Naive thymus-derived CD4-positive, alpha-beta T cell (primary cell): Measurements from ENCODE around the gene HTR2B. TPM values are rescaled to one million over a fixed set of nuclear protein-coding genes. Genes with fewer than 3 reads are reported as not detected.

Experiments
- ATAC-seq: fragments of 150-1000 bp; cut with Tn5 transposase; 2 replicates; pipeline ENCODE4 v1.10.0; 2021; ENCODE audit warnings: mild to moderate bottlenecking, moderate library complexity
- CTCF ChIA-PET: fragments of 350-600 bp; sonication (Branson Sonifier 250); formaldehyde crosslinking; loops from one replicate; lab custom pipeline; 2021; ENCODE audit warnings: antibody characterized with exemption; lab: Charles Lee
- POLR2A ChIA-PET: fragments of 350-600 bp; sonication (Branson Sonifier 250); formaldehyde crosslinking; loops from one replicate; lab custom pipeline; 2021; ENCODE audit warnings: antibody characterized with exemption, inconsistent platforms; lab: Charles Lee
- DNase-seq, 9 donors: peaks; one replicate each; pipeline versions ENCODE4 v3.0.0 to v3.0.0-alpha.2; 2020 to 2022; ENCODE audit warnings: mixed read lengths in 1 of 9
- H3K27ac ChIP-seq: one replicate; pipeline ENCODE4 v1.7.0; 2013; ENCODE audit warnings: mild to moderate bottlenecking, low read depth, low read length, moderate library complexity
- H3K27me3 ChIP-seq, 2 donors: one replicate each; pipeline ENCODE4 v1.7.0; 2013; ENCODE audit warnings: low read length in 2 of 2, mild to moderate bottlenecking in 2 of 2, moderate library complexity in 2 of 2; ENCODE audit not compliant: control insufficient read depth in 2 of 2, insufficient read depth in 2 of 2
- H3K36me3 ChIP-seq, 3 experiments: 1 replicate in 2 of 3; 2 replicates in 1 of 3; pipeline ENCODE4 v1.7.0; 2013; ENCODE audit warnings: low read length in 3 of 3, mild to moderate bottlenecking in 3 of 3, moderate library complexity in 1 of 3; ENCODE audit not compliant: insufficient read depth in 3 of 3, control insufficient read depth in 2 of 3
- H3K4me1 ChIP-seq, 2 donors: one replicate each; pipeline ENCODE4 v1.7.0; 2013; ENCODE audit warnings: low read length in 2 of 2, mild to moderate bottlenecking in 2 of 2, moderate library complexity in 1 of 2; ENCODE audit not compliant: control insufficient read depth in 2 of 2, insufficient read depth in 2 of 2
- H3K4me3 ChIP-seq: 2 replicates; pipeline ENCODE4 v1.7.0; 2013; ENCODE audit warnings: mild to moderate bottlenecking, low read length
- H3K9me3 ChIP-seq, 3 experiments: 1 replicate in 2 of 3; 2 replicates in 1 of 3; pipeline ENCODE4 v1.7.0; 2013; ENCODE audit warnings: low read length in 3 of 3; ENCODE audit not compliant: control insufficient read depth in 2 of 3
- H3K27ac Mint-ChIP-seq, 9 donors: one replicate each; pipeline ENCODE4 v1.8.0; 2020 to 2022; ENCODE audit warnings: mixed read lengths in 9 of 9, mild to moderate bottlenecking in 8 of 9, moderate library complexity in 5 of 9, inconsistent platforms in 2 of 9
- H3K27me3 Mint-ChIP-seq, 5 donors: one replicate each; pipeline ENCODE4 v1.8.0; 2021 to 2022; ENCODE audit warnings: mixed read lengths in 5 of 5, mild to moderate bottlenecking in 1 of 5
- H3K36me3 Mint-ChIP-seq, 5 donors: one replicate each; pipeline ENCODE4 v1.8.0; 2020 to 2022; ENCODE audit warnings: mixed read lengths in 5 of 5, mild to moderate bottlenecking in 3 of 5, inconsistent platforms in 1 of 5
- H3K4me1 Mint-ChIP-seq, 7 donors: one replicate each; pipeline ENCODE4 v1.8.0; 2020 to 2022; ENCODE audit warnings: mixed read lengths in 7 of 7, mild to moderate bottlenecking in 3 of 7, inconsistent platforms in 1 of 7
- H3K4me3 Mint-ChIP-seq, 10 donors: one replicate each; pipeline ENCODE4 v1.8.0; 2020 to 2022; ENCODE audit warnings: mild to moderate bottlenecking in 10 of 10, mixed read lengths in 10 of 10, moderate library complexity in 6 of 10, inconsistent platforms in 2 of 10
- H3K9me3 Mint-ChIP-seq, 11 donors: one replicate each; pipeline ENCODE4 v1.8.0; 2020 to 2022; ENCODE audit warnings: mixed read lengths in 11 of 11, mild to moderate bottlenecking in 4 of 11, inconsistent platforms in 1 of 11, moderate library complexity in 1 of 11
- intact Hi-C, 2 donors: fragments of 100-400 bp; cut with micrococcal nuclease; formaldehyde crosslinking; loops; one replicate each; pipeline ENCODE4 v1.15.1; 2023
- polyA plus RNA-seq, 2 donors: library from polyadenylated mRNA; unstranded; fragments of 300-500 nt; fragmentation: Illumina TruSeq; gene quantifications; one replicate each; pipeline ENCODE4 v1.2.3, GENCODE V29; 2021
- total RNA-seq, 6 experiments: library from RNA in 5 of 6; stranded (reverse) in 5 of 6; gene quantifications; 1 replicate in 5 of 6; 2 replicates in 1 of 6; pipeline ENCODE4 v1.2.3 and lab custom pipeline; 2021 to 2026

Gene HTR2B
- total and polyA plus RNA-seq, 7 experiments from 2014 or later, result 0.09 to 0.10 TPM; not detected in 5

GRCh38 chr2:231127936-231128335 is 3.1 kb upstream of the HTR2B start:
- DNase-seq (no peak), ATAC-seq (no peak)
- peak overlapping the region in 1 of 9 donors; percentile 38 for H3K27ac Mint-ChIP-seq
- peaks cover 0 to 7% (median 0%) of the 10 kb centered on the region in 5 donors for H3K36me3 Mint-ChIP-seq
- ChIA-PET CTCF (no interaction called here), POLR2A (no interaction called here)
- Histone ChIP-seq H3K36me3 (no peaks in the 10 kb centered on the region), H3K9me3 (no peaks in the 10 kb centered on the region), H3K4me1 (peaks cover 0 to 21% of the 10 kb centered on the region in 2 donors), H3K4me3 (no peak overlapping the region), H3K27me3 (no peaks in the 10 kb centered on the region), H3K27ac (no peak overlapping the region)
- intact Hi-C loops, result no loop called here
- H3K4me1 Mint-ChIP-seq, result peaks cover 14 to 37% (median 27%) of the 10 kb centered on the region in 7 donors
- H3K27me3 Mint-ChIP-seq, result no peaks in the 10 kb centered on the region
- H3K4me3 Mint-ChIP-seq, result no peak overlapping the region
- no peaks in the 10 kb centered on the region for H3K9me3 Mint-ChIP-seq

- H3K27me3 Mint-ChIP-seq, result no peaks in the 10 kb centered on the region
- DNase-seq (no peak), ATAC-seq (no peak)
- no peak overlapping the region for H3K27ac ChIP-seq
- H3K4me3 ChIP-seq, result no peak overlapping the region
- H3K27me3 ChIP-seq, result no peaks in the 10 kb centered on the region
- no peak overlapping the region for H3K4me3 Mint-ChIP-seq
- H3K9me3 ChIP-seq, result no peaks in the 10 kb centered on the region
- ChIA-PET CTCF (no interaction called here), POLR2A (no interaction called here)
- peaks cover 14 to 39% (median 27%) of the 10 kb centered on the region in 7 donors for H3K4me1 Mint-ChIP-seq
- H3K27ac Mint-ChIP-seq, result no peak overlapping the region
- H3K9me3 Mint-ChIP-seq, result no peaks in the 10 kb centered on the region
- intact Hi-C loops, result no loop called here
- peaks cover 0 to 21% of the 10 kb centered on the region in 2 donors for H3K4me1 ChIP-seq
- H3K36me3 Mint-ChIP-seq, result peaks cover 0 to 7% (median 0%) of the 10 kb centered on the region in 5 donors
- no peaks in the 10 kb centered on the region for H3K36me3 ChIP-seq
Observed at GRCh38 chr2:231127480-231127879, 2.6 kb upstream of the HTR2B start.

GRCh38 chr2:231126123-231126522 is 1.3 kb upstream of the HTR2B start:
- no peaks in the 10 kb centered on the region for H3K9me3 ChIP-seq
- H3K4me3 Mint-ChIP-seq, result no peak overlapping the region
- intact Hi-C loops, result no loop called here
- H3K36me3 Mint-ChIP-seq, result peaks cover 0 to 7% (median 0%) of the 10 kb centered on the region in 5 donors
- H3K27me3 Mint-ChIP-seq, result no peaks in the 10 kb centered on the region
- ChIA-PET POLR2A (no interaction called here), CTCF (no interaction called here)
- no peak overlapping the region for H3K27ac ChIP-seq
- DNase-seq (no peak), ATAC-seq (no peak)
- no peaks in the 10 kb centered on the region for H3K9me3 Mint-ChIP-seq
- no peaks in the 10 kb centered on the region for H3K36me3 ChIP-seq
- H3K27ac Mint-ChIP-seq, result peak overlapping the region in 1 of 9 donors; percentile 5
- H3K4me1 ChIP-seq, result peaks cover 0 to 21% of the 10 kb centered on the region in 2 donors
- no peak overlapping the region for H3K4me3 ChIP-seq
- no peaks in the 10 kb centered on the region for H3K27me3 ChIP-seq
- peaks cover 14 to 42% (median 27%) of the 10 kb centered on the region in 7 donors for H3K4me1 Mint-ChIP-seq

- DNase-seq, result no peak
- no peaks in the 10 kb centered on the region for H3K36me3 ChIP-seq
- H3K9me3 ChIP-seq, result no peaks in the 10 kb centered on the region
- ChIA-PET POLR2A (no interaction called here), CTCF (no interaction called here)
- no peak for ATAC-seq
- intact Hi-C loops, result no loop called here
- peak overlapping the region in 3 of 9 donors; percentile 5 to 50 (median 29) for H3K27ac Mint-ChIP-seq
- H3K4me3 ChIP-seq, result no peak overlapping the region
- peaks cover 0 to 21% of the 10 kb centered on the region in 2 donors for H3K4me1 ChIP-seq
- peak overlapping the region in 7 of 10 donors; percentile 2 to 68 (median 45) for H3K4me3 Mint-ChIP-seq
- no peak overlapping the region for H3K27ac ChIP-seq
- H3K9me3 Mint-ChIP-seq, result no peaks in the 10 kb centered on the region
- H3K27me3 Mint-ChIP-seq, result no peaks in the 10 kb centered on the region
- H3K36me3 Mint-ChIP-seq, result peaks cover 0 to 9% (median 0%) of the 10 kb centered on the region in 5 donors
- peaks cover 13 to 51% (median 32%) of the 10 kb centered on the region in 7 donors for H3K4me1 Mint-ChIP-seq
- H3K27me3 ChIP-seq, result no peaks in the 10 kb centered on the region
Observed at GRCh38 chr2:231123362-231123898, 1.4 kb downstream of the HTR2B start.

- Mint-ChIP-seq H3K27me3 (no peaks in the 10 kb centered on the region), H3K4me3 (no peak overlapping the region), H3K9me3 (no peaks in the 10 kb centered on the region), H3K4me1 (peaks cover 5 to 36% (median 17%) of the 10 kb centered on the region in 7 donors), H3K27ac (no peak overlapping the region), H3K36me3 (peaks cover 0 to 23% (median 0%) of the 10 kb centered on the region in 5 donors)
- DNase-seq (no peak), ATAC-seq (no peak)
- H3K36me3 ChIP-seq, result no peaks in the 10 kb centered on the region
- peaks cover 0 to 4% of the 10 kb centered on the region in 2 donors for H3K4me1 ChIP-seq
- ChIA-PET POLR2A (no interaction called here), CTCF (no interaction called here)
- H3K27me3 ChIP-seq, result no peaks in the 10 kb centered on the region
- H3K9me3 ChIP-seq, result no peaks in the 10 kb centered on the region
- intact Hi-C loops, result no loop called here
- H3K27ac ChIP-seq, result no peak overlapping the region
- H3K4me3 ChIP-seq, result no peak overlapping the region
Observed at GRCh38 chr2:231118614-231118942, 6.3 kb downstream of the HTR2B start.

GRCh38 chr2:231117922-231118613 is 6.8 kb downstream of the HTR2B start:
- ChIA-PET POLR2A (no interaction called here), CTCF (no interaction called here)
- Mint-ChIP-seq H3K36me3 (peaks cover 0 to 28% (median 0%) of the 10 kb centered on the region in 5 donors), H3K9me3 (no peaks in the 10 kb centered on the region), H3K27me3 (no peaks in the 10 kb centered on the region), H3K27ac (peak overlapping the region in 1 of 9 donors; percentile 13), H3K4me3 (no peak overlapping the region), H3K4me1 (peaks cover 0 to 31% (median 12%) of the 10 kb centered on the region in 7 donors)
- Histone ChIP-seq H3K27me3 (no peaks in the 10 kb centered on the region), H3K36me3 (no peaks in the 10 kb centered on the region), H3K4me3 (no peak overlapping the region), H3K27ac (no peak overlapping the region), H3K9me3 (no peaks in the 10 kb centered on the region), H3K4me1 (no peaks in the 10 kb centered on the region)
- intact Hi-C loops, result no loop called here
- no peak for ATAC-seq
- DNase-seq, result no peak

- no peaks in the 10 kb centered on the region for H3K4me1 ChIP-seq
- Mint-ChIP-seq H3K4me3 (no peak overlapping the region), H3K36me3 (peaks cover 0 to 34% (median 4%) of the 10 kb centered on the region in 5 donors), H3K9me3 (no peaks in the 10 kb centered on the region), H3K4me1 (peaks cover 0 to 25% (median 11%) of the 10 kb centered on the region in 7 donors), H3K27ac (no peak overlapping the region), H3K27me3 (no peaks in the 10 kb centered on the region)
- ChIA-PET POLR2A (no interaction called here), CTCF (no interaction called here)
- no peaks in the 10 kb centered on the region for H3K9me3 ChIP-seq
- H3K36me3 ChIP-seq, result no peaks in the 10 kb centered on the region
- ATAC-seq (no peak), DNase-seq (no peak)
- H3K4me3 ChIP-seq, result no peak overlapping the region
- H3K27me3 ChIP-seq, result no peaks in the 10 kb centered on the region
- no peak overlapping the region for H3K27ac ChIP-seq
- intact Hi-C loops, result no loop called here
Observed at GRCh38 chr2:231117148-231117547, 7.7 kb downstream of the HTR2B start.
